GM23338 (cell line): Measurements from ENCODE around the gene PPM1L. TPM values are rescaled to one million over a fixed set of nuclear protein-coding genes. Genes with fewer than 3 reads are reported as not detected.

Experiments
- ATAC-seq: fragments of 200-7000 bp; cut with Tn5 transposase; 3 replicates; pipeline ENCODE4 v1.9.1; 2020
- DNase-seq: peaks from one replicate; pipeline ENCODE4 v3.0.0-alpha.2; 2015; ENCODE audit warnings: low spot score
- H2AFZ ChIP-seq: fragments of 200-600 bp; sonication (generic); 2 replicates; pipeline ENCODE4 v1.8.0; 2016; ENCODE audit warnings: antibody characterized with exemption, mild to moderate bottlenecking, moderate library complexity
- H3F3A ChIP-seq: fragments of 200-600 bp; sonication (generic); replicated peaks from 2 replicates; pipeline ENCODE4 v1.8.0; 2017; ENCODE audit warnings: antibody characterized with exemption, mixed run types, low read depth
- H3K27ac ChIP-seq: fragments of 200-600 bp; sonication (generic); 2 replicates; pipeline ENCODE4 v1.6.1; 2016; ENCODE audit warnings: low read depth
- H3K27me3 ChIP-seq: fragments of 200-600 bp; sonication (generic); 2 replicates; pipeline ENCODE4 v1.8.0; 2016; ENCODE audit warnings: mild to moderate bottlenecking, mixed run types, moderate library complexity; ENCODE audit not compliant: insufficient read depth
- H3K36me3 ChIP-seq: fragments of 200-600 bp; sonication (generic); 2 replicates; pipeline ENCODE4 v1.8.0; 2016; ENCODE audit warnings: mild to moderate bottlenecking; ENCODE audit not compliant: insufficient read depth
- H3K4me1 ChIP-seq: fragments of 200-600 bp; sonication (generic); 2 replicates; pipeline ENCODE4 v1.8.0; 2016; ENCODE audit warnings: mild to moderate bottlenecking, moderate library complexity; ENCODE audit not compliant: insufficient read depth
- H3K4me2 ChIP-seq: fragments of 200-600 bp; sonication (generic); 2 replicates; pipeline ENCODE4 v1.7.1; 2017; ENCODE audit warnings: mixed run types
- H3K4me3 ChIP-seq: fragments of 200-600 bp; sonication (generic); 2 replicates; pipeline ENCODE4 v1.6.1; 2016; ENCODE audit warnings: mixed run types
- H3K79me2 ChIP-seq: fragments of 200-600 bp; sonication (generic); replicated peaks from 2 replicates; pipeline ENCODE4 v1.8.0; 2017; ENCODE audit warnings: mild to moderate bottlenecking; ENCODE audit not compliant: insufficient read depth
- H3K9me2 ChIP-seq: fragments of 200-600 bp; sonication (generic); 2 replicates; pipeline ENCODE4 v1.8.0; 2017; ENCODE audit not compliant: insufficient read depth
- H4K20me1 ChIP-seq: fragments of 200-600 bp; sonication (generic); replicated peaks from 2 replicates; pipeline ENCODE4 v1.8.0; 2017; ENCODE audit warnings: mild to moderate bottlenecking; ENCODE audit not compliant: insufficient read depth
- H3K27ac Mint-ChIP-seq: 2 replicates; pipeline ENCODE4 v1.8.0; 2020; ENCODE audit warnings: inconsistent platforms, mild to moderate bottlenecking, moderate library complexity, mixed read lengths
- H3K27me3 Mint-ChIP-seq: 3 replicates; pipeline ENCODE4 v1.8.0; 2022; ENCODE audit warnings: low read depth, mild to moderate bottlenecking, moderate library complexity, mixed read lengths, inconsistent platforms; ENCODE audit not compliant: insufficient read depth, poor library complexity
- H3K36me3 Mint-ChIP-seq: 3 replicates; pipeline ENCODE4 v1.8.0; 2021; ENCODE audit warnings: low read depth, mild to moderate bottlenecking, inconsistent platforms, moderate library complexity, mixed read lengths
- H3K4me1 Mint-ChIP-seq: 3 replicates; pipeline ENCODE4 v1.8.0; 2020; ENCODE audit warnings: mild to moderate bottlenecking, inconsistent platforms, mixed read lengths
- H3K4me3 Mint-ChIP-seq: 3 replicates; pipeline ENCODE4 v1.8.0; 2021; ENCODE audit warnings: moderate library complexity, mild to moderate bottlenecking, inconsistent platforms, mixed read lengths
- H3K9me3 Mint-ChIP-seq: 3 replicates; pipeline ENCODE4 v1.8.0; 2020; ENCODE audit warnings: moderate library complexity, mild to moderate bottlenecking, inconsistent platforms, mixed read lengths
- CREB1 ChIP-seq: fragments of 250-450 bp; sonication (Bioruptor Pico); IDR thresholded peaks from 2 replicates; pipeline ENCODE4 v1.5.0; 2020; ENCODE audit warnings: low read depth, mild to moderate bottlenecking, moderate library complexity
- ETS1 ChIP-seq: IDR thresholded peaks from 2 replicates; pipeline ENCODE4 v1.6.1; 2016; ENCODE audit warnings: antibody characterized with exemption
- EZH2phosphoT487 ChIP-seq: fragments of 200-600 bp; sonication (generic); IDR thresholded peaks from one replicate; pipeline ENCODE4 v1.8.1; 2018; ENCODE audit warnings: antibody characterized with exemption; ENCODE audit not compliant: unreplicated experiment
- JUNB ChIP-seq: IDR thresholded peaks from one replicate; pipeline ENCODE4 v1.6.1; 2016; ENCODE audit warnings: antibody characterized with exemption; ENCODE audit not compliant: unreplicated experiment
- NANOG ChIP-seq: IDR thresholded peaks from 2 replicates; pipeline ENCODE4 v1.6.1; 2016; ENCODE audit warnings: antibody characterized with exemption, borderline replicate concordance
- POLR2AphosphoS5 ChIP-seq: IDR thresholded peaks from 2 replicates; pipeline ENCODE4 v1.6.1; 2016; ENCODE audit warnings: antibody characterized with exemption, low read depth
- REST ChIP-seq: IDR thresholded peaks from one replicate; pipeline ENCODE4 v1.6.1; 2018; ENCODE audit warnings: antibody characterized with exemption; ENCODE audit not compliant: unreplicated experiment
- STAT1 ChIP-seq: IDR thresholded peaks from one replicate; pipeline ENCODE4 v1.6.1; 2016; ENCODE audit warnings: antibody characterized with exemption; ENCODE audit not compliant: unreplicated experiment
- ZNF331 ChIP-seq: fragments of 250-450 bp; sonication (Bioruptor Pico); IDR thresholded peaks from 2 replicates; pipeline ENCODE4 v1.5.0; 2020; ENCODE audit warnings: low read depth, mild to moderate bottlenecking, moderate library complexity
- ZNF462 ChIP-seq: fragments of 250-450 bp; sonication (Bioruptor Pico); IDR thresholded peaks from 2 replicates; pipeline ENCODE4 v1.5.0; 2020; ENCODE audit warnings: mild to moderate bottlenecking, moderate library complexity
- polyA plus RNA-seq: library from polyadenylated mRNA; unstranded; fragments of >200 nt; fragmentation: Nextera tagmentation; extraction: Ambion mirVana; gene quantifications from 2 replicates; pipeline ENCODE4 v1.2.1, GENCODE V29; 2016
- total RNA-seq: library from RNA; depleted of rRNA; stranded (reverse); fragments of >200 nt; shearing (Covaris generic); gene quantifications from 2 replicates; pipeline ENCODE4 v1.2.3, GENCODE V29; 2014

The PPM1L gene
- total and polyA plus RNA-seq, 2 experiments from 2014 or later = 3.9 to 26.4 TPM

- Mint-ChIP-seq H3K4me1 (peaks cover 30% of the 10 kb centered on the region), H3K27ac (no peak overlapping the region; the same call in 1 of the 2 replicates), H3K27me3 (peaks cover 2% of the 10 kb centered on the region), H3K36me3 (no peaks in the 10 kb centered on the region), H3K4me3 (no peak overlapping the region), H3K9me3 (no peaks in the 10 kb centered on the region)
- no peaks in the 10 kb centered on the region for H3K27me3 ChIP-seq
- no peaks in the 10 kb centered on the region for H3K4me1 ChIP-seq
- no peaks in the 10 kb centered on the region for H3K36me3 ChIP-seq
- no peak overlapping the region for H3K4me2 ChIP-seq
- H3K79me2 ChIP-seq = no peaks in the 10 kb centered on the region; the same call in 1 of the 2 replicates
- H4K20me1 ChIP-seq = no peaks in the 10 kb centered on the region
- H3F3A ChIP-seq = no peaks in the 10 kb centered on the region
- no peak for DNase-seq
- no peaks in the 10 kb centered on the region for H3K9me2 ChIP-seq
- H3K4me3 ChIP-seq = no peak overlapping the region
- no peak overlapping the region for H3K27ac ChIP-seq
- ATAC-seq = no peak
- no peak for TF ChIP-seq STAT1
- TF ChIP-seq EZH2phosphoT487 = no peak
- H2AFZ ChIP-seq = no peak overlapping the region
Measured at GRCh38 chr3:160826408-160826807, 70.4 kb downstream of the PPM1L start.

- peaks cover 2% of the 10 kb centered on the region for H3K27me3 Mint-ChIP-seq
- H3K79me2 ChIP-seq = no peaks in the 10 kb centered on the region; the same call in 1 of the 2 replicates
- no peaks in the 10 kb centered on the region for H4K20me1 ChIP-seq
- H3K36me3 ChIP-seq = no peaks in the 10 kb centered on the region
- ATAC-seq = no peak
- H3K4me1 ChIP-seq = no peaks in the 10 kb centered on the region
- H3K4me2 ChIP-seq = no peak overlapping the region
- H3K27ac ChIP-seq = no peak overlapping the region
- no peaks in the 10 kb centered on the region for H3K9me2 ChIP-seq
- H3K27me3 ChIP-seq = no peaks in the 10 kb centered on the region
- DNase-seq = no peak
- TF ChIP-seq CREB1 (no peak), NANOG (no peak), ZNF462 (no peak), JUNB (no peak), ZNF331 (no peak), REST (no peak), STAT1 (no peak), ETS1 (no peak), EZH2phosphoT487 (no peak), POLR2AphosphoS5 (no peak)
- peak overlapping the region; percentile 5; the same call in 1 of the 2 replicates for H3K27ac Mint-ChIP-seq
- no peaks in the 10 kb centered on the region for H3K36me3 Mint-ChIP-seq
- no peak overlapping the region for H3K4me3 ChIP-seq
- H3F3A ChIP-seq = no peaks in the 10 kb centered on the region
- peaks cover 30% of the 10 kb centered on the region for H3K4me1 Mint-ChIP-seq
- no peak overlapping the region for H2AFZ ChIP-seq
- no peak overlapping the region for H3K4me3 Mint-ChIP-seq
- H3K9me3 Mint-ChIP-seq = no peaks in the 10 kb centered on the region
Measured at GRCh38 chr3:160826991-160827390, 71.0 kb downstream of the PPM1L start.
